ENCODE results near the gene FAM13A. TPM values are rescaled to one million over a fixed set of nuclear protein-coding genes. Genes with fewer than 3 reads are reported as not detected.

FAM13A gene
- total and polyA plus RNA-seq, 2 of the 8 experiments (the other 6 are each of a cell fraction or from before 2014, with no cell fraction given): 7.1 to 16.5 TPM

- TF ChIP-seq GABPA (IDR thresholded peaks at IDR 0.05; ENCODE audit: borderline replicate concordance, insufficient read depth, low read length) (no peak), CHD2 (IDR thresholded peaks at IDR 0.05; ENCODE audit: low read length) (no peak), SUZ12 (IDR thresholded peaks at IDR 0.05; ENCODE audit: low read length) (no peak), JUND (IDR thresholded peaks at IDR 0.05; ENCODE audit: low read length) (no peak), ATF3 (IDR thresholded peaks at IDR 0.05; ENCODE audit: insufficient read depth, low read depth, low read length) (no peak)
- TF ChIP-seq, protein P1, sequence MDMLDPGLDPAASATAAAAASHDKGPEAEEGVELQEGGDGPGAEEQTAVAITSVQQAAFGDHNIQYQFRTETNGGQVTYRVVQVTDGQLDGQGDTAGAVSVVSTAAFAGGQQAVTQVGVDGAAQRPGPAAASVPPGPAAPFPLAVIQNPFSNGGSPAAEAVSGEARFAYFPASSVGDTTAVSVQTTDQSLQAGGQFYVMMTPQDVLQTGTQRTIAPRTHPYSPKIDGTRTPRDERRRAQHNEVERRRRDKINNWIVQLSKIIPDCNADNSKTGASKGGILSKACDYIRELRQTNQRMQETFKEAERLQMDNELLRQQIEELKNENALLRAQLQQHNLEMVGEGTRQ (IDR thresholded peaks at IDR 0.05; ENCODE audit: low read length): no peak
These were observed 15.9 kb upstream of the FAM13A start (continued) for GRCh38 chr4:89072921-89073320.

Measured in H1 (cell line).